GM19463 (cell line): Measurements from ENCODE around the gene NCOR2.

Experiments
- ATAC-seq: cut with Tn5 transposase; IDR thresholded peaks from one replicate; pipeline ENCODE4 v1.9.1; 2021; ENCODE audit warnings: mild to moderate bottlenecking, moderate library complexity; ENCODE audit not compliant: unreplicated experiment

Gene NCOR2

GRCh38 chr12:124529565-124530276 lies 37.7 kb downstream of the NCOR2 start:
- no peak for ATAC-seq

- ATAC-seq: no peak
These were observed 39.4 kb downstream of the NCOR2 start for GRCh38 chr12:124527861-124528561.

- no peak for ATAC-seq
These were observed 41.3 kb downstream of the NCOR2 start for GRCh38 chr12:124525927-124526692.

GRCh38 chr12:124525455-124525854 lies 42.0 kb downstream of the NCOR2 start:
- no peak for ATAC-seq

- ATAC-seq: no peak
These were observed 43.0 kb downstream of the NCOR2 start for GRCh38 chr12:124524231-124524925.

- ATAC-seq: no peak
These were observed 44.3 kb downstream of the NCOR2 start for GRCh38 chr12:124523071-124523470.

- ATAC-seq: no peak
These were observed 46.5 kb downstream of the NCOR2 start for GRCh38 chr12:124520907-124521306.

GRCh38 chr12:124520265-124520701 lies 47.1 kb downstream of the NCOR2 start:
- ATAC-seq: no peak

GRCh38 chr12:124519746-124520145 lies 47.7 kb downstream of the NCOR2 start:
- ATAC-seq: no peak

- ATAC-seq: no peak
These were observed 49.1 kb downstream of the NCOR2 start for GRCh38 chr12:124518051-124518932.
